ENCODE measurements around the gene RASAL1.
A peak's percentile ranks its signal among the peaks of the same experiment; 100 is the strongest.

RASAL1 gene

DNA sequence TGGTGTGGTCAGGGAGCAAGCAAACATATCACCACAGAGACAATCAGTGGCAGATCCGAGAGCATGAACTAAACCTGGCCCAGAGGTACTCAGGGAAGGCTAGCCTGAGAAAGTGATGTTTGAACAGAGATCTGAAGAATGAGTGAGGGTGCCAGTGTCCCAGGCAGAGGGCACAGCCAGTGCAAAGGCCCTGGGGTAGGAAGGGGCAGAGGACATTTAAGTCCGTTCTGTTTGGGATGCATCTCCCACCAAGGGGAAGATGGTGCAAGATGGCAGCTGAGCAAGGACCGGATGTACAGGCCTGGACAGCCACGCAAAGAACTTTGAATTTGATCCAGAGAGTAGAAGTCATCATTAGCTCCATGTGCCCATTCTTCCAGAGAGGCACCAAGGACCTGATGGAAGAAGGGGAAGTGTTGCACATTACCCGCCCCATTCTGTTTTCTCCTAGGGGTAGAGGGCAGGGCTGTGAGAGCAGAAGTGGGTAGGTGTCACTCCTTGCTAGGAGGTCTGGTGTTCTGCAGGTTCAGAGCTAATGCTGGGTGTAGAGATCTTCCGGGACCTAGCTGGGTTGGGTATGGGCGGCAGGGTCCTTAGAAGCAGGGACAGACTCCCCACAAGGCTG lies 75.1 kb downstream of the RASAL1 start:
- DNase-seq: no peak

DNA sequence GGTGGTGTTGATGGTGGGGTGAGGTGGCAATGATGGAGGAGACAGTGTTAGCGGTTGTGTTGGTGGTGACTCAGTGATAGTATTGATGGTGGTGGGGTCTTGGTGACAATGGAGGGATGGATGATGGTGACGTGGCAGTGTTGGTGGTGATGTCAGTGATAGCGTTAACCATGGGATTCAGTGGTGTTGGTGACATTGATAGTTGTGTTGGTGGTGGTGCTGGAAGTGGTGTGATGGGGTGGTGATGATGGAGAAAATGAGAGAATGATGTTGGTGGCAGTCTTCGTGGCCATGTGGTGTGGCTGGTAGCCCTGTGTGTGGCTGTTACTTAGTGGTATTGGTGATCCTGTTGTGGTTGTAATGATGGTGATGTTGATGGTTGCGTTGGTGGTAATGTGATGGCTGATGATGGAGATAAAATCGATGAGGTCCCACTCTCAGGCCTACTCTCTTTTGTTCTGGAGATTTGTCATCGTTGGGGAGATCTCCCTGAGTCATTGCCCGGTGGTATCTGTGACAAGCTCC lies 76.4 kb downstream of the RASAL1 start:
- DNase-seq: no peak

DNA sequence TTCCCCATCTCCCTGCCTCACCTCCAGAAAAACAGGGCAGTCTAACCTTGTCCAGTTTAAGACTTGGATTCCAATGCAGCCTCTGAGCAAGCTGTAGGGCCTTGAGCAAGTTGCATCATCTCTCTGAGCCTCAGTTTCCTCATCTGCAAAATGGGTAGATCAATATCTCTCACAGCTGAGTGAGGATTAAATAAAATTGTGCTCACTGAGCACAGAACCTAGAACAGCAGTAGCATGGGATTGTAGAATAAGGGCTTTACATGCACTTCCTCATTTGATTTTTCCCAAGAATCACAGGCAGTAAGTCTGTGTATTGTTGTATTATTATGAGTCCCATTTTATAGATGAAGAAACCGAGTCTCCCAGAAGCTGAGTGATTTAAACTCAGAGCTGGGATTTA lies 77.0 kb downstream of the RASAL1 start:
- DNase-seq: no peak

DNA sequence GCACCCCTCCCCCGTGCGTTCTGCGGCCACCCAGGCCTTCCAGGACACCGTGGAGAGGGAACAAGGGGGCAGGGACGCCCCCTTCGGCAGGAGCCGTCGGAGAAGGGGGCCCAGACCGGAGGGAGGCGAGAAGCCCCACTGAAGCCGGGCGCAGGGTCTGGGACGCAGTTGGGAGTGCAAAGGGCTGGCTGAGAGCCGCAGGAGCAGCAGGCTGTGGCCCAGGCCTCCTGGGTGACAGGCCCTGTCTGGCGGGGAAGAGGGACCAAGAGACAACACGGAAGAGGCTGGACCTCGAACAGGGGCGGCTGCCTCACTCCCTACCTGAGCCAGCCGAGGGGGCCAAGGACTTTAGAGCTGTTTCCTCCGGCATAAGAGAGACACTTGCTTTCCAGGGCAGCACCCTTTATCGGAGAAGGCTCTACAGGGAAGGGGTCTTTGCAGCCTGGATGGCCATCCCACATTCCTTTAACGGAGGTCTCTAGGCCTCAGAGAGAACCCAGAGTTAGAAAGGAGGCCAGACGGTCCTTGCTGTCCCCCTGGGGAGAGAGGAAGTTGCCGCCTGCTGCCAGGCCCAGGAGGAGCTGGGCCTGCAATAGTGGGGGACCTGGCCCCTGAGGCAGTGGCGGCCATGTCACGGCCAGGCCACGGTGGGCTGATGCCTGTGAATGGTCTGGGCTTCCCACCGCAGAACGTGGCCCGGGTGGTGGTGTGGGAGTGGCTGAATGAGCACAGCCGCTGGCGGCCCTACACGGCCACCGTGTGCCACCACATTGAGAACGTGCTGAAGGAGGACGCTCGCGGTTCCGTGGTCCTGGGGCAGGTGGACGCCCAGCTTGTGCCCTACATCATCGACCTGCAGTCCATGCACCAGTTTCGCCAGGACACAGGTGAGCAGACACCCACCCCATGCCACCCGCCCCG lies 77.7 kb downstream of the RASAL1 start:
- peak in 5 of 51 donors; percentile 10 to 47 (median 30) for DNase-seq

DNA sequence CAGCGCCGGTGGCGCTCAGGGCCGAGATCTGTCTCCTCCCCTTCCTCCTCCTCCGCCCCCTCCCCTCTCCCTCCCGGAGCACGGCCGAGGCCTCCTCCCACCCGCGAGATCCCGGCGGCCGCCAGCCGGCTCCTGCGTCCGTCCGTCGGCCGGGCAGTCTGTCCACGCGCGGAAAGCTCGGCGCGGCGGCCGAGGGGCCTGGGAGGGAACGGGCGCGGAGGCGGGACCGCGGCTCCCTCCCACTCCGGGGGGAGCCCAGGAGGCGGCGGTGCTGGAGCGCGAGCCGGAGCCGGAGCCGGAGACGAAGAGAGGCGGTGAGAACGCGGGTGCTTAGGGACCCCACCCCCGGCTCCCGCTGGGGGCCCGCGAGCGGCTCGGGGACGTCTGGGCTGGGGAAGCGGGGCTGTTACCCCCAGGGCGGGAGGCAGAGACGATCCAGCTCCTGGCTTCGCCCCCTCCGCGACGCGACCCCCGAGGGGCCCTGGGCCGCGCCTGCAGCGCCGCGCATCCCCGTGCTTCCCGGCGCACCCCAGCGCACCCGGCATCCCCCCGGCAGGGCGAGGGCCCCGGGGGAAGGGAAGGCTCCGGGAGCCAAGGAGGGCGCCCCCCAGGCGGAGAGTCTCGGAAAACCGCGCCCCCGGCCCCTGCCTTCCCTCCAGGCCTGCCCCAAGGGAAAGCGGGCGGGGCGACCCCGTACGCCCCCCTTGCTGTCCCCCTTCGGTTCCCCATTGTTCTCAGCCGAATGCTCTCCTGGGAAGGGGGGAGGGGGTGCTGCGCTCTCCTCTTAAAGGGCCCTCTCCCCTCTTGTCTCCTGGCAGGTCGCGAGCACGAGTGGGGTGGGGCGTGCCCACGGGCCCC lies 78.7 kb downstream of the RASAL1 start, which contains the start of gene DTX1:
DTX1 (plus strand) TSS at position 100 of the 858 bp plus-strand sequence. CDS start 1,463 bp downstream, outside the sequence.
- peak in 32 of 51 donors; percentile 8 to 61 (median 38) for DNase-seq

DNA sequence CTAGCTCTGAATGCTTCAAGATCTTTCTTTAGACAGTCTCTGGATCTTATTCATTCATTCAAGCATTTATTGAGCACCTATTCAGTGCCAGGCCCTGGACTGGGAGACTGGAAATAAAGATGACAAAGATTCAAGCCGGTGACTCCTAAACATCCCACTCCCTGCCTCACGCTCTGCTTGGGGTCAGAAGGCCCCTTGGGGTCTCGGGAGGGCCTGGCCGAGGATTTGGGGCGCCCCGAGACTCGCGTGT lies 79.3 kb downstream of the RASAL1 start:
- DNase-seq: no peak

DNA sequence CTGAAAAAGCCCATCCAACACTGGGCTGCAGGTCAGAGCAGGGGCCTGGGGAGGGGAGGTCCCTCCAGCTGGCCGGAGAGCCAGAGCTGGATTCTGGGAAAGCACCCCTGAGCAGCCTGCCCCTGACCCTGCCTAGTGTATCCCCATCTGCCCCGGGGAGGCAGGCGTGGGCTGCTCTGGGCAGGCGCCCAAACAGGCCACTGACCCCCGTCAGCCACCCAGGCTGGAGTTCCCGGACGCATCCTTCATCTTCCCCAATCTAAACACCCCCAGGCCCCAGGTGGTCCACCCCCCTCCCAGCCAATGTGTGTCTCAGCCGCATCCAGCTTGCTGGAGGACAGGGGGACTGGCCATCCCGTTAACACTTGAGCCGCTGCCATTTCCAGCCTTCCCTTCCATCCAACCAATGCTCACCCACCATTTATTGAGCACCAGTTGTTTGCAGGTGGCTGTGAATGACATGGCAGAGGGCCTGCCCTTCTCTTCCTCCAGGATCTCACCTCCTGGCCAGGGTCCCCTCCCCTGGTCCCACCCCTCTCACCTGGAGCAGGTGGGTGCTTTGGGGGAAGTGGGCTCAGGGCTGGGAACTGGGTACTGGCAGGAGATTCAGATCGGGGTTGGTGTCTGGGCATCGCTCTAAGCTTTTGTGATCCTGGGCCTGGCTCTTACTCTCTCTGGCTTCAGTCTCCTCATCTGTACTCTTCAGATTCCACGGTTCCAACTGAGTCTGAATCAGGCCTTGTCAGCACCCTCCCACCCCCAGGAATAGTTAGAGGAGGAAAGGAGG lies 79.8 kb downstream of the RASAL1 start:
- no peak for DNase-seq

DNA sequence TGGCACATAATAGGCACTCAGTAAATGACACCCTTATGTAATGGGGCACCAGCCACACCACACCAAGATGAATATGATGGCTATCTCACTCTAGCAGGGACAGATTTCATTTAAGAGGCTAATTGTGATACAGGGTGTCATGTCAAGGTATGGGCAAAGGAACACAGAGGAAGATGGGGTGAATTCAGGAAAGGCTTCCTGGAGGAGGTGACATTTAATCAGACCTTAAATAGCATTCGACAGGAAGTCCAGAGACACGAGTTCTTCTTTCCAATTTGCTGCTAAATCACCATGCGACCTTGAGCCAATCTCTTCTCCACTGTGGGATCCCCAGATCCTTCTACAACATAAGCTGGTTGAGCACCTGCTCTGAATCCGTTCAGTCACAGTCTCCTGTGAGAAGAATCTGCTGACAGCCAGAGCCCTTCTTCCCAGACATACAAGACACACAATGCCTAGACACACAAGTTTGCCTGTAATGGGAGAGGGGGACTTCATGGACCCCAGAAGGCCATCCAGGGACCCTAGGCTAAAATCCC lies 80.5 kb downstream of the RASAL1 start:
- no peak for DNase-seq

DNA sequence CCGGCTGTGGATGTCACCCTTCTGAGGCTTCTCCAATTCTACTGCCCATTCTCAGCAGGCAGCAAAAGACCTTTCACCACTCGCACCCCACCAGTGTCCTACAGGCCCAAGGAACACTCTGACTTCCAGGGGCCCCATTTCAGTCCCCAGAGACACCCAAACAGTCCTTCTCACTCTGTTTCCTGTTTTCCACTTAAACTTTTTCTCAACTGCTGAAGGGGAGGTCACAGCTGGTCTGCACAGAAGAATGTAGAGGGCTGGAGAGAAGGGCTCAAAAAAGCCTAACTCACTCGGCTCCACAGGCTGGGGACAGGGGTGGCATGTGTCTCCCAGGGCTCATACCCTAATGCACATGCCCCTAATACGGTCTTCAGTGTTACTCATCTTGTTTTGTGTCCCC lies 83.2 kb downstream of the RASAL1 start:
- DNase-seq: no peak

DNA sequence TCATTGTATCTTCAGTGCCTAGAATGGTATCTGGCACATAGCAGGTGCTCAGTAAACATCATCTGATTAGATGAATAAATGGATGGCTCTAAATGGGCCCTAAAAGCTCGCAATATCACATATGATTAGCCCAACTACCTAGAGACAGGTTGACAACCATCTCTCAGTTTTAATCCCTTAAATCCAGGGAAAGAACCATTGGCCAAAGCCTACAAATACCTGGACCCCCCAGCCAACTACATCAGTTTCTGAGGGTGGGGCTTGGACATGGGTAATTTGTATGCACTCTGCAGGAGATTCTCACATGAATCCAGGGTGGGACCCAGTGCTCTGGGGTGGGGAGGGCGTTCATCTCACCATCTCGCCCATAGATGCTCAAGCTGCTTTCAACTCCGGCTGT lies 83.8 kb downstream of the RASAL1 start:
- DNase-seq: no peak

DNA sequence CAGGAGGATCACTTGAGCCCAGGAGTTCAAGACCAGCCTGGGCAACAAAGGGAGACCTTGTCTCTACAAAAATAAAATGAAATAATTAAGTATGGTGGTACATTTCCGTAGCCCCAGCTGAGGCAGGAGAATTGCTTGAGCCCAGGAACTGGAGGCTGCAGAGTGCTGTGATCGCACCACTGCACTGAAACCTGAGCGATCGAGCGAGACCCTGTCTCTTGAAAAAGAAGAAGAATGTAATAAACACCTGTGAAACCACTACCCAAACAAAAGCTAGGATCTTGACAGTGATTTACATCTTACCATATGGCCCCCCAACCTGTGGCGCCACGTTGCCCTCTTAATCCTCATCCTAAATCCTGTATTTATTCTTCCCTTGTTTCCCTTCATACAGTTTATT lies 84.8 kb downstream of the RASAL1 start:
- no peak for DNase-seq

DNA sequence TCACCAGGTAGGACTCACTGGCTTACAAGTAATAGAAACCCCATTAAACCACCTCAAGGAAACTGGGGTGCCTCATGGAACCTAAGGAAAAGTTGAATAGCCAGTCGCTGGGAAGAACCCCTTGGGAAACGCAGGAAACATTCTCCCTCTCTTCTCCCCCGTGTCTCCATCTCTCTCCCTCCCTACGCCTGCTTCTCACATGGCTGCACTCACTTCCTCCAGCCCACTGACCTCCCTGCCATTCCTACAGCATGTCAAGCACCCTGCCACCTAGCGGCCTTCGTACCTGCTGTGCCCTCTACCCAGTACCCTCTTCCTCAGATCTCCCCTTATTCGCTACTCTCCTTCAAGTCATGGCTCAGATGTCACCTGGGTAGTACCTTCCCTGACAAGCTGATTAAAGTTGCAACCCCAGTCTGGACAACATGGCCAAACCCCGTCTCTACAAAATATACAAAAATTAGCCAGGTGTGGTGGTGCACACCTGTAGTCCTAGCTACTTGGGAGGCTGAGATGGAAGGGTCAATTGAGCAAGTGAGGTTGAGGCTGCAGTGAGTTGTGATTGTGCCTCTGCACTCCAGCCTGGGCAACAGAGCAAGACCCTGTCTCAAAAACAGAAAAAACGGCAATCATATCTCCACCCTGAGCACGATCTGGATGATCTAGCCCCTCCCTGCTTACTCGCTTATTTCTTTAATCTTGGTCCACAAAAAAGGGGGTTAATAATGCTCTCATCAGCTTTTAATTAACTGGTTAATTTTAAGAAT lies 85.4 kb downstream of the RASAL1 start:
- DNase-seq: no peak
